HEK293T (cell line): ENCODE measurements around the gene MADD.

ENCODE experiments used
- CTCF ChIA-PET: fragments of 350-600 bp; formaldehyde crosslinking; extraction: SDS; loops from one replicate; lab custom pipeline; 2021; ENCODE audit warnings: antibody characterized with exemption, inconsistent platforms; lab: Yijun Ruan, JAX
- POLR2A ChIA-PET: fragments of 350-600 bp; formaldehyde crosslinking; extraction: SDS; loops from one replicate; lab custom pipeline; 2020; ENCODE audit warnings: antibody characterized with exemption, inconsistent platforms; lab: Yijun Ruan, JAX
- DNase-seq: peaks from one replicate; pipeline ENCODE4 v3.0.0; 2012; ENCODE audit warnings: mixed read lengths; ENCODE audit errors: extremely low spot score
- ARNT ChIP-seq: fragments of 450-650 bp; IDR thresholded peaks from 2 replicates; pipeline ENCODE4 v1.6.1; 2017; ENCODE audit warnings: mild to moderate bottlenecking
- BHLHE40 ChIP-seq: fragments of 450-650 bp; IDR thresholded peaks from 2 replicates; pipeline ENCODE4 v1.6.1; 2016; ENCODE audit warnings: mild to moderate bottlenecking, moderate library complexity, borderline replicate concordance
- CTBP1 ChIP-seq: fragments of 450-650 bp; IDR thresholded peaks from 2 replicates; pipeline ENCODE4 v1.6.1; 2016; ENCODE audit warnings: borderline replicate concordance
- ELF4 ChIP-seq: fragments of 450-650 bp; IDR thresholded peaks from 2 replicates; pipeline ENCODE4 v1.6.1; 2017; ENCODE audit warnings: antibody characterized with exemption
- FOXA1 ChIP-seq: fragments of 450-650 bp; IDR thresholded peaks from 2 replicates; pipeline ENCODE4 v1.6.1; 2016; ENCODE audit warnings: mild to moderate bottlenecking
- FOXK2 ChIP-seq: fragments of 450-650 bp; IDR thresholded peaks from 2 replicates; pipeline ENCODE4 v1.6.1; 2016; ENCODE audit warnings: mild to moderate bottlenecking
- FOXM1 ChIP-seq: fragments of 450-650 bp; IDR thresholded peaks from 2 replicates; pipeline ENCODE4 v1.6.1; 2017; ENCODE audit warnings: mild to moderate bottlenecking, borderline replicate concordance
- HDGF ChIP-seq: fragments of 450-650 bp; IDR thresholded peaks from 2 replicates; pipeline ENCODE4 v1.6.1; 2017; ENCODE audit warnings: antibody characterized with exemption, borderline replicate concordance
- L3MBTL2 ChIP-seq: fragments of 450-650 bp; conservative IDR thresholded peaks from 2 replicates; pipeline ENCODE4 v1.6.1; 2016; ENCODE audit warnings: mild to moderate bottlenecking
- LEF1 ChIP-seq: fragments of 450-650 bp; IDR thresholded peaks from 2 replicates; pipeline ENCODE4 v1.6.1; 2017; ENCODE audit warnings: mild to moderate bottlenecking, borderline replicate concordance
- NFRKB ChIP-seq: fragments of 450-650 bp; IDR thresholded peaks from 2 replicates; pipeline ENCODE4 v1.6.1; 2016; ENCODE audit warnings: mild to moderate bottlenecking, moderate library complexity
- SP1 ChIP-seq: fragments of 450-650 bp; IDR thresholded peaks from 2 replicates; pipeline ENCODE4 v1.6.1; 2017
- SUZ12 ChIP-seq: fragments of 450-650 bp; IDR thresholded peaks from 2 replicates; pipeline ENCODE4 v1.6.1; 2016; ENCODE audit warnings: mild to moderate bottlenecking
- TARDBP ChIP-seq: fragments of 450-650 bp; IDR thresholded peaks from 2 replicates; pipeline ENCODE4 v1.6.1; 2016
- ZNF384 ChIP-seq: fragments of 450-650 bp; IDR thresholded peaks from 2 replicates; pipeline ENCODE4 v1.6.1; 2016
- TF ChIP-seq, protein P1 (sequence below): fragments of 450-650 bp; IDR thresholded peaks from 2 replicates; pipeline ENCODE4 v1.6.1; 2016

The MADD gene

DNA sequence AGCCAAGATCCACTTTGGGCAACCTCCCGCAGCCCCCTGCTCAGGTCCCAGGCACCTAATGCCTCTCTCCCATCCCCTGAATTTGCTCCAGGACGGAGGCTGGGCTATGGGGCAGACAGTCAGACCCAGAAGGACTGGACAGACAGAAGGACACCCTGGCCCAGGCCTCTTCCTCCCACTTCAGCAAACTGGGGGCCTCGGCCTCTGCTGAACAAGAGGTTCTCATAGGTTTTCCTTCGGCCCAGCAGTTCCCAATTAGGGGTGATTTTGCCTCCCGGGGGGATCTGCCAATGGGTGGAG lies 104.7 kb downstream of the MADD start:
- ChIA-PET CTCF (interaction anchor here (0.6 to 1.8 kb wide), 19 partner anchors 9 to 478 kb away, joined by 3 to 13 read pairs (median 4); partner anchors contain the start of gene PSMC3), POLR2A (interaction anchor here (0.7 to 1.5 kb wide), 4 partner anchors 20 to 52 kb away, joined by 3 to 15 read pairs (median 3); partner anchors contain the start of genes PSMC3 and SLC39A13)
- DNase-seq, result no peak
- TF ChIP-seq CTBP1 (no peak), FOXK2 (no peak), SUZ12 (no peak), BHLHE40 (no peak), ARNT (no peak), SP1 (no peak), LEF1 (no peak), ZNF384 (no peak), FOXM1 (no peak), L3MBTL2 (no peak), HDGF (no peak)

DNA sequence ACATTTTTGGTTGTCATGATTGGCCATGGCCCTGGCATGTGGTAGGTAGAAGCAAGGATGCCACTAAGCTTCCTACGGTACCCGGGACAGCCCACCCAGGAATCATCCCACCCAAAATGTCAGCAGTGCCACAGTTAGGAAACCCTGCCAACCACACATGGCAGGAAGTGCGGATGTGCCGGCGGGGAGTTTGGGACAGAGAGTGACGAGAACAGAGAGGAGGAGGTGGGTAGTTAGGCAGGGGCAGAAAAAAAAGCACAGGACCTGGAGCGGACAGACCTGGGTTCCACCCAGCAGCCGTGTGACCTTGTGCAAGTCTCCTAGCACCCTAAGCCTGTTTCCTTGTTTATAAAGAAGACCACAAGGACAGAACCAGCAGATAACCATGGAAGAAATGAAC lies 105.1 kb downstream of the MADD start:
- TF ChIP-seq SP1 (no peak), L3MBTL2 (no peak), FOXK2 (no peak), LEF1 (no peak), ARNT (no peak), ELF4 (no peak), BHLHE40 (no peak), TARDBP (no peak), FOXA1 (no peak), SUZ12 (no peak), HDGF (no peak), ZNF384 (no peak)
- TF ChIP-seq, protein P1, sequence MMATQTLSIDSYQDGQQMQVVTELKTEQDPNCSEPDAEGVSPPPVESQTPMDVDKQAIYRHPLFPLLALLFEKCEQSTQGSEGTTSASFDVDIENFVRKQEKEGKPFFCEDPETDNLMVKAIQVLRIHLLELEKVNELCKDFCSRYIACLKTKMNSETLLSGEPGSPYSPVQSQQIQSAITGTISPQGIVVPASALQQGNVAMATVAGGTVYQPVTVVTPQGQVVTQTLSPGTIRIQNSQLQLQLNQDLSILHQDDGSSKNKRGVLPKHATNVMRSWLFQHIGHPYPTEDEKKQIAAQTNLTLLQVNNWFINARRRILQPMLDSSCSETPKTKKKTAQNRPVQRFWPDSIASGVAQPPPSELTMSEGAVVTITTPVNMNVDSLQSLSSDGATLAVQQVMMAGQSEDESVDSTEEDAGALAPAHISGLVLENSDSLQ, result no peak
- DNase-seq, result no peak
- CTCF ChIA-PET, result interaction anchor here (0.8 to 1.7 kb wide), 7 partner anchors 13 to 478 kb away, joined by 3 to 13 read pairs (median 4); no protein-coding TSS in a partner anchor
- POLR2A ChIA-PET, result interaction anchor here (0.9 to 1.5 kb wide), 3 partner anchors 20 to 33 kb away, joined by 3 to 15 read pairs (median 3); partner anchors contain the start of gene SLC39A13

DNA sequence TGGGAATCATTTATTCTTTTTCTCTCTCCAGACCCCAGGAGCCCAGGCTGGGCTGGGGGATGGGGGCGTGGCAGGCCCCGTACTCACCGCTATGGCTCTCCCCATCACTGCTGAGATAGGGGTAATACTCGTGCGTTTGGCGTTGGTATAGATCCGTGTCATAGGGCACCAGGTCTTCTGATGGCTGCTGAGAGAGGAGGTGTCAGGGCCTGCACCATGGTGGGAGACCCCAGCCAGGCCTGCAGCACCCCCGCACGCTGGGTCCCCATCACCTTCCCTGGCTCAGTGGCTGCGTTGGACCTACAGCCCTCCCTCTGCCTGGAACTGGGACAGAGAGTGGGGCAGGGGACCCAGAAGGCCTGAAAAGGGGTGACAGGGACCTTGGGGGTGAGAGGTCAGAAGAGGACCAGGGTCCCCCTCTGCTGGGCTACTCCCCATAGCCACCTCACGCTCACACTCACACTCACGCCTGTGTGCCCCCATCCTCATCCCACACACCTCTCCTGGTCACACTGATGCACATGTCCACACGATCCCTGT lies 105.7 kb downstream of the MADD start:
- ChIA-PET CTCF (interaction anchor here (0.6 to 1.7 kb wide), 2 partner anchors 21 to 24 kb away, joined by 3 to 8 read pairs; no protein-coding TSS in a partner anchor), POLR2A (no interaction called here)
- TF ChIP-seq SUZ12 (no peak), CTBP1 (no peak)
- DNase-seq, result no peak

DNA sequence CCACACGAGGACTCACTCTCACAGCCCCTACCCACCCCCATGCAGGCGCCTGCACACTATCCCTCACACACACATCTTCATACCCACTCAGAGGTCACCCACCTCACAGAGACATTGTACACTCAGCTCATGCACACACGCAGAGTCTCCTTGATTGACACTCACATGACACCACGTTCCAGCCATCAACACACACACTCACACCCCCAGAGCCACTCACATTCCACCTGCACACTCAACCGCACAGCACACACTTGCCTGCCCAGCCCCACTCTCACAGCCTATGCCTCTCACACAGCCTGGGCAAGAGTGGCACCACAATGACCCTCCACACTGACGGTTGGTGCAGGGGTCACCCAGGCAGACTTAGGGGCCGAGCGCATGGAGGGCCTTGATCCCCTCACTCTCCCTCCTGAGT lies 106.2 kb downstream of the MADD start:
- CTCF ChIA-PET, result interaction anchor here (0.6 kb wide), 2 partner anchors 21 to 100 kb away, joined by 3 to 4 read pairs; no protein-coding TSS in a partner anchor
- TF ChIP-seq HDGF, result no peak
- TF ChIP-seq FOXK2, result no peak
- no peak for TF ChIP-seq ELF4
- no peak for TF ChIP-seq SUZ12
- TF ChIP-seq, protein P1, result no peak; the same call in 1 of the 2 replicates
- no peak for TF ChIP-seq ZNF384
- no peak for TF ChIP-seq NFRKB
- no peak for TF ChIP-seq L3MBTL2
- TF ChIP-seq BHLHE40, result no peak
- TF ChIP-seq SP1, result no peak
- TF ChIP-seq FOXA1, result no peak
- no peak for TF ChIP-seq CTBP1
- no peak for TF ChIP-seq TARDBP
- no peak for TF ChIP-seq FOXM1
- no peak for TF ChIP-seq ARNT
- TF ChIP-seq LEF1, result no peak
- DNase-seq, result no peak
- POLR2A ChIA-PET, result no interaction called here

DNA sequence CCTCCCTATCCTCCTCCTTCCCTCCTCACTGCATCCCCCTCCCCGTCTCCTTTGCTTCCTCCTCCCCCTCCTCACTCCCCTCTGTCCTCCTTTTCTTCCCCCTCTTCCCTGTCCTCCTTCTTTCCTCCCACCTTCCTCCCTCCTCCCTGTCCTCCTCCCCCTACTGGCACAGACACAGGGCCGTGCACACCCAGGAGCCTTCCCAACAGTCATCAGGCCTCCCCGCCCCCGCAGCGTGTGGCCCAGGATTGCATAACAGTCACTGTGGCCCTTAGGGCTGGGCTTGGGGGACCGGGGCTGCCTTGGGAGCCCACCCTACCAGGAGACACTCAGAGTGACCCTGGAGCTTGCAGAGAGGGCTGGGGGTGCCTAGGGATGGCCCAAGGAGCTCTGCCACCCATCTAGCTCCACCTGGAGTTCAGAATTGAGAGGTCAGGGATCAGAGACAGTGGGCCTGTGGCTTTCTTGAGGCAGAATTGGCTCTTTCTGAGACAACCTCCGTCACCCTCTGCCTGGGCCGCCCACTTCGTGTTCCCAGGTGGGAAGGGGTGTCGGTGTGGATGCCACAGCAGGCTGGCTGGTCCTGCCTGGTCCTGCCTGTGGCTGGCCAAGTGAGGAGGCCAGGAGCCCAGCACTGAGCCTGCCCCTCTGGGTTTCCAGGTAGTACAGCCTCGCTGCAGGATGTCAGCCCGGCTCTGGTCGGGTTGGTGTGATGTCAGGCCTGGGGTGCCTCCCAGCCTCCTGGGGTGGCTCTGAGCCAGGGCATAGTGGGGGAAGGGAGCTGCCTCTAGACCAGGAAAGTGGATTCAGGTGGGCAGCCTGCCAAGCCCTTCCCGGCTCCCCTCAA lies 106.8 kb downstream of the MADD start:
- TF ChIP-seq FOXK2 (no peak), ARNT (no peak), FOXA1 (no peak), SUZ12 (no peak), FOXM1 (no peak), TARDBP (no peak), NFRKB (no peak), HDGF (no peak), CTBP1 (no peak), SP1 (no peak), L3MBTL2 (no peak), ZNF384 (no peak)
- ChIA-PET CTCF (interaction anchor here (0.6 to 1.1 kb wide), 2 partner anchors 36 to 99 kb away, joined by 3 to 4 read pairs; no protein-coding TSS in a partner anchor), POLR2A (no interaction called here)
- no peak for DNase-seq

DNA sequence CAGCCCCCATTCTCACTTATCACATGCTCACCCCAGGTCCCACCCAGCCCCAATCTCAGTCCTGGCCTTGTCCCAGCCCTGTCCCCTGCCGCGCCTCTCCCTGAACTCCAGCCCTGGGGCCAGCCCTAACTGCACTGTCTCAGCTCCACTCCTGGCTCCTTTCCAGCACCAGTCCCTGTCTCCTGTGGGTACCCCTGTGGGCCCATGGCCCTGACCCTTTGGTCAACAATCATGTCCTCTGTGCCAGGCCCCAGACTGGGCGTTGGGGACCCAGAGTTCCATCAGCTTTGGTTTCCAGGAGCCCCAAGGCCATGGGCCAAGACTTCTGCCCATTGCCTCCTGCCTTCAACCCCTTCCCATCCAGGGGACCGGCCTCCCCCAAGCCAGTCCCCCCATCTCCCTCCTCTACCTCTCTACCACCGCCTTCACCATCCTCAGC lies 107.7 kb downstream of the MADD start:
- no peak for DNase-seq
- ChIA-PET POLR2A (no interaction called here), CTCF (interaction anchor here (1.1 kb wide), 1 partner anchor 35 kb away, joined by 3 read pairs; no protein-coding TSS in a partner anchor)
- TF ChIP-seq ZNF384 (no peak), SUZ12 (no peak), HDGF (no peak), ELF4 (no peak), ARNT (no peak), SP1 (no peak), NFRKB (no peak), TARDBP (no peak), CTBP1 (no peak), LEF1 (no peak), FOXK2 (no peak), FOXA1 (no peak)
